ENCODE measurements around the gene DPP6.

DNA sequence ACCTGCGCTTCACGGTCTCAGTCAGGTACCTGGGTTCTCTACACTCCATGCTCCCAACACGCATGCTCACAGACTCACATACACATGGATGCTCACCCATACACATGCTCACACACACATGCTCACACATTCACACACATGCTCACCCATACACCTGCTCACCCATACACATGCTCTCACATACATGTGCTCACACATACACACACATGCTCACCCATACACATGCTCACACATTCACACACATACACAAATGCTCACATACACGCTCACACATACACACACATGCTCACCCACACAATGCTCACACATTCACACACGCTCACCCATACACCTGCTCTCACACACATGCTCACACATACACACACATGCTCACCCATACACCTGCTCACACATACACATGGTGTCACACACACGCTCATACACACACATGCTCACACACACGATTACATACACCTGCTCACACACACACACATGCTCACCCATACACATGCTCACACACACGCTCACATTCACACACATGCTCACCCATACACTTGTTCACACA lies 830.8 kb downstream of the DPP6 start:
- TF ChIP-seq, protein P1, sequence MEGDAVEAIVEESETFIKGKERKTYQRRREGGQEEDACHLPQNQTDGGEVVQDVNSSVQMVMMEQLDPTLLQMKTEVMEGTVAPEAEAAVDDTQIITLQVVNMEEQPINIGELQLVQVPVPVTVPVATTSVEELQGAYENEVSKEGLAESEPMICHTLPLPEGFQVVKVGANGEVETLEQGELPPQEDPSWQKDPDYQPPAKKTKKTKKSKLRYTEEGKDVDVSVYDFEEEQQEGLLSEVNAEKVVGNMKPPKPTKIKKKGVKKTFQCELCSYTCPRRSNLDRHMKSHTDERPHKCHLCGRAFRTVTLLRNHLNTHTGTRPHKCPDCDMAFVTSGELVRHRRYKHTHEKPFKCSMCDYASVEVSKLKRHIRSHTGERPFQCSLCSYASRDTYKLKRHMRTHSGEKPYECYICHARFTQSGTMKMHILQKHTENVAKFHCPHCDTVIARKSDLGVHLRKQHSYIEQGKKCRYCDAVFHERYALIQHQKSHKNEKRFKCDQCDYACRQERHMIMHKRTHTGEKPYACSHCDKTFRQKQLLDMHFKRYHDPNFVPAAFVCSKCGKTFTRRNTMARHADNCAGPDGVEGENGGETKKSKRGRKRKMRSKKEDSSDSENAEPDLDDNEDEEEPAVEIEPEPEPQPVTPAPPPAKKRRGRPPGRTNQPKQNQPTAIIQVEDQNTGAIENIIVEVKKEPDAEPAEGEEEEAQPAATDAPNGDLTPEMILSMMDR (optimal IDR thresholded peaks at IDR 0.05 in 1 of 3, IDR thresholded peaks at IDR 0.05 in 1 of 3, conservative IDR thresholded peaks at IDR 0.05 in 1 of 3; ENCODE audit: extremely low read depth in 1 of 3, insufficient read depth in 2 of 3, low read length in 3 of 3), result no peak
- no peak for TF ChIP-seq EZH2 (IDR thresholded peaks at IDR 0.05; ENCODE audit: low read length)

Data from keratinocyte (primary cell).